Stimulated activated CD4-positive, alpha-beta T cell treated with anti-CD3 and anti-CD28 coated beads, TNF-alpha, amount 100 ng/mL, for 1 hour (primary cell): ENCODE results near the gene GANC.

Experiments
- DNase-seq, 3 donors: peaks; one replicate each; pipeline ENCODE4 v3.0.0-alpha.2; 2020; ENCODE audit warnings: low read depth in 3 of 3, low spot score in 1 of 3

GANC gene

DNA sequence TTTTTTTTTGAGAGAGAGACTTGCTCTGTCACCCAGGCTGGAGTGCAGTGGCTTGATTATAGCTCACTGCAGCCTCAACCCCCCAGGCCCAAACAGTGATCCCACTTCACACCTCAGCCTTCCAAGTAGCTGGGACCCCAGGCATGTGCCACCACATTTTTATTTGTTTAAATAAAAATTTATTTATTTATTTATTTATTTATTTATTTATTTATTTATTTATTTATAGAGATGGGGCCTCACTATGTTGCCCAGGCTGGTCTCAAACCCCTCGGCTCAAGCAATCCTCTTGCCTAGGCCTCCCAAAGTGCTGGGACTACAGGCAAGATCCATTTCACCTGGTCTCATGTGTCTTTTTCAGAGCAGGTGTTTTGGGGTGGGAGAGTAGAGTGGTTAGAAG lies 101.8 kb downstream of the GANC start:
- no peak for DNase-seq

DNA sequence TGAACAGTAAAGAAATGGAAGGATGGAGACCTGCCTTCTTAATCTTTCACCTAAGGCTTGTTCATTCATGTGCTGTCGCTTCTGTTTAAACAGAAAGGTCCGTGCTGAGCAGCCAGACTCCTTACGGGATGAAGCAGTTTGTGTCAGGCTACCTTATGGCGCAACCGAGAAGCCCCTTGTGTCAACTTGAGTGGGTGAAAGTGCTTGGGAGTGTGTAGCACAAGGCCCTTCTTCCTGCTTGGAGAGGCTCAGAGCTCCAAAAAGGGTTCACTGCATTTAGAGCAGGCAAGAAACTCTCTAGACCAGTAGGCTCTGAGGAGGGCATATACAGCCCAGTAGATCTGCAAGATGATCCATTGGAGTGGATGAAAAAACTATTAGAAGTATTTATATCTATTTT lies 102.3 kb downstream of the GANC start:
- DNase-seq: no peak

DNA sequence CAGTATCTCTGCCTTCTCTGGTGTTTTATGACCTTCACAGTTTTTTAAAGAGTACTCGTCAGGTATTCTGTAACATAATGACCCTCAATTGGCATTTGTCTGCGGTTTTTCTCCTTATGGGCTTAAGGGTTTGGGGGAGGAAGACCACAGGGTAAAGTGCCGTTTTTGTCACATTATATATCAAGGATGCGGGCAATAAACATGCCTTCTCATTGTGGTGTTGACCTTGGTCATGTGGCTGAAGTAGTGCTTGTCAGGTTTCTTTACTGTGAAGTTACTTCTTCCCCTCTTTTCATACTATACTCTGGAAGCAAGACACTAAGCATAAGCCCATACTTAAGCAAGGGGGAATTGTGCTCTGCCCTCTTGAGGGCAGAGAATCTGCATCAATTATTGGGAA lies 102.9 kb downstream of the GANC start:
- DNase-seq: no peak

DNA sequence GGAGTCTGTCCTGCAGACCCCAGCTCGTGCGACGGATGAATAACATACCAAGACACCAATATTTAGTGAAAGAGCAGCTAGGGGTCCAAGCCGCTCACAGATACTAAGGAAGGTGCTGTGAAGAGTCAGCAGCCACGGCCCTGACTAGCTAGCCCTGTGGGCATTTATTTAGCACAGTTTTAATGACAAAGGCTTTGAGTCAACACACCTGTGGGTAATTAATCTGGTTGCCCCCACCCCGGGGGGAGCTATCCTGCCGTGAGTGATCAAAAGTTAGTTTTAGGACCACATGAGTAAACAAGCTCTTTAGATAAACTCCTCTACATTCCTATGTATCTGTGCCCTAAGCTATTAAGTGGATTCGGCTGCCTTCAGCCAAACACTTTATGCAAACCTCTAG lies 105.0 kb downstream of the GANC start:
- no peak for DNase-seq

DNA sequence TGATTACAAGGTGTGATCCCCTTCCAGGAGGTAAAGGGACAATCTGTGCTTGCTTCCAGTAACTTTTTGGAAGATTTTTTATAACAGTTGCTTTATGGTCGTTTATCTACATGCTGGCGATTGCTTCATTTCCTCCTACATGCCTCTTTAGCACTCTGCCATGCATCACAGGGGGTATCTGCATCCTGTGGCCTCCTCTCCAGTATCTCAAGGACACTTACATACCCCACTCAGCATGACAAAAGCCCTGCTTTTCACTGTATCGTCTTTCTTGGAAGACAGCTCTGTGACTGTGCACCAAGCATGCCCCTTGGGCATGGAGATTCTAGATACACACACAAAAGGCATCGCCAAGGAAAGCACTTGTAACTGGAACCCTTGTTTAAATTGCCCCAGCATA lies 111.6 kb downstream of the GANC start:
- no peak for DNase-seq

DNA sequence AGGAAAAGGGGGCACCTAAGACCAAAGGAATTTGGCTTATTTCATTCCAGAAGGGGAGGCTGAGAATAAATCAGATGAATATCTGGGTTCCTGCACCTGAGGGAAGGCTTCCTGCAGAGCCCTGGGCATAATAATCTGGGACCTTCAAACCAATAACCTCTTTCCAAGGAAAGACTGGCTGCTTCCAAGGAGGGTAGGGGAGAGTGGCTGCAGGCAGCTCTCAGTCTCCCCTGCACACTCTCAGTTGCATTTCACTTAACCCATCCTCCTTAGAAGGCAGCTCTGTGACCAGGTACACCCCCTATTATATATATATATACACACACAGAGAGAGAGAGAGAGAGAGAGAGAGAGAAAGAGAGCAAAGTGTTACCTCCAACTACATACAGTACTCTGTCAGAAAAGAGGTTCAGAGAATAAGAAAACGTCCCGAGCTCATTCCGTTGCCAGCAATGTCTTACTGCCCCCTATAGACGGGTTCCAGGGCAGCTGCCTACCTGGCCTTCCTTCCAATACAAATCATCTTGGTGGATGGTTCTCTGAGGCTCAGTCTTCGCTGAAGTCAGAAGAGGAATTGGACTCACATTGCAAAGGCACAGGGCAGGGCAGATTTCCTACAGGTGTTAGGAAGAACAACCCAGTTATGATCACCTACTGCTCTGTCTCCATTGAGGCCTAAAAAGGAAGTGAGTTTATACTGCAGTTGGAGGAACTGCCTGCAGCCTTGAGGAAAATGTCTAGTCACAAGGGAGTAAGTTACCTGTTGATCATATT lies 112.4 kb downstream of the GANC start:
- no peak for DNase-seq

DNA sequence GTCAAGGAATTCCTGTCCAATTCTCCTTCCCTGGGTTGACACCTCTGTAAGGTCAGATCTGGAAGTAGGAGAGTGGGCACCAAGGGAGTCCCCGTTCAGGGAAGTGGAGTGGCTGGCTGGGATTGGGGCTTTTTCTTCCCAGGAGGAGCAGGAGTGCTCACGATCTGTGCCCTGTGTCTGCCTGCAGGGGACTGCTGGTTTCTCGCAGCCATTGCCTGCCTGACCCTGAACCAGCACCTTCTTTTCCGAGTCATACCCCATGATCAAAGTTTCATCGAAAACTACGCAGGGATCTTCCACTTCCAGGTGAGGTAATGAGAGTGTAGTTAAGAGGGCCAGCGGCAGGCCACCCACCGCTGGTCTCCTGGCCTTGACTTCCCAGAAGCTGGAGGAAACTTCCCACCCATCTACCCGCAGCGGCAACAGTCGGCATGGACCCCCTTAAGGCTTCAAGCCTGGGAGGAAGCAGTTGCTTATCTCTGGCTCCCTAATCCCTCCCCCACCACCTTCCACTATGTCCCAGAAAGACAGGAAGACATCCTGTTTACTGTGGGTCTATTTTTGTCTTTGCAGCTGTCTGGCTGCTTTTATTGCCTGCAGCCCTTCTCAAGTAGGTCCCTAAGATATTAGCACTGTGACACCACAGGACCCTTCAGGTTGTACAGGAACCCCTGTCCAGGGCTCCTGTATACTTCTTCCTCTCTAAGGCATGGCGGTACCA lies 113.1 kb downstream of the GANC start:
- DNase-seq: no peak

DNA sequence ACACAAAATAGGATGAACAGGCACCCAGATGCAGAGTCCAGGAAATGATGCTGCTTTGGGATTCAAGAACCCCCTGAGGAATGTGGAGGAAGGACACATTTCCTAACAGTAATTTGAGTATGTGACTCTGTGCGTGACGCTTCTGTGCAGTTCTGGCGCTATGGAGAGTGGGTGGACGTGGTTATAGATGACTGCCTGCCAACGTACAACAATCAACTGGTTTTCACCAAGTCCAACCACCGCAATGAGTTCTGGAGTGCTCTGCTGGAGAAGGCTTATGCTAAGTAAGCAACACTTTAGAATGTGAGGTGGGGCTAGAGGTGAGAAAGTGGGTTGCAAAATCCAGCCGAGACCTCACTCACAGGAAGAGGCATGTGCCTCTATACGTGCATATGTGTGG lies 114.6 kb downstream of the GANC start:
- DNase-seq: no peak

DNA sequence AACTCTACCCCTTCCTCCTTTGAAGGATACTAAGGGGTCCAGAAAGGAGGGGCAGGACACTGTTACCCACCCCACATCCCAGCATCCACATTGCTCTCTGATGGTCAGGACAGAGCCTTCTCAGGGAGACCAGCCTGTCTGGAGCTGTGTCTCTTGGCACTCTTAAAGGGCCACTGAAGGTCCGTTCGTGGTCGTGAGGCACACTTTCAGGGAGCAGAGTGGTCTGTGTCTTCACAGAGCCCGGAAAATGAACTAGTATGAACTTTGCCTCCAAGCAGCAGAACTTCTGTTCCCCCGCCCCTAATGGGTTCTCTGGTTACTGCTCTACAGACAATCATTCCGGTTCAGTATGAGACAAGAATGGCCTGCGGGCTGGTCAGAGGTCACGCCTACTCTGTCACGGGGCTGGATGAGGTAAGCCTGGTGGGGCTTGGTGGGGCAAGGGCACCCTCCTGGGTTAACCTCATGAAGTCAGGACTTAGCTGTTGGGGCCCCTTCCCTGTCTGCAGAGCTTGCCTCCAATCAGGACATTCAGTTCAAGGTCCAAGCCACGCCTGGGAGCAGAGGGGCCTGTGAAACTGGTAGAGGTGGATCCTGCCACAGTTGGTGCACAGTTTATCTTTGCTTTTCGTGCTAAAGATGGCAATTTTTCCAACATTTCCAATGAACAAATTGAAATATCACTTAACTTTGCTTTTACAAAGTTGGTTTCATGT lies 119.5 kb downstream of the GANC start:
- DNase-seq: no peak

DNA sequence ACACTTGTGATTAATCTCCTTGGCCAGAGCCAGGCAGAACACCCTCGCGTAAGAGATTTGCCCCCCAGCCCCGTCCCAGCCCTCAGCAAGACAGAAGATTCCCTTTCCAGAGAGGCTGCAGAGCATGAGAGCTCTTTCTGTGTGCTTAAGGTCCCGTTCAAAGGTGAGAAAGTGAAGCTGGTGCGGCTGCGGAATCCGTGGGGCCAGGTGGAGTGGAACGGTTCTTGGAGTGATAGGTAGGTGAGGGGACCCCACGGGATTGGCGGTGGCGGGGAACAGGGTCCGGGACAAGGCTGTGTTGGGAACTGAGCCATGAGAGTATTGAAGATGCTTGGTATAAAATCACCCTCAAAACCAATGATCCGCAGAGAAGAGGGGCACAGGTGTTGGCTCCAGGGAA lies 121.1 kb downstream of the GANC start:
- DNase-seq: no peak

DNA sequence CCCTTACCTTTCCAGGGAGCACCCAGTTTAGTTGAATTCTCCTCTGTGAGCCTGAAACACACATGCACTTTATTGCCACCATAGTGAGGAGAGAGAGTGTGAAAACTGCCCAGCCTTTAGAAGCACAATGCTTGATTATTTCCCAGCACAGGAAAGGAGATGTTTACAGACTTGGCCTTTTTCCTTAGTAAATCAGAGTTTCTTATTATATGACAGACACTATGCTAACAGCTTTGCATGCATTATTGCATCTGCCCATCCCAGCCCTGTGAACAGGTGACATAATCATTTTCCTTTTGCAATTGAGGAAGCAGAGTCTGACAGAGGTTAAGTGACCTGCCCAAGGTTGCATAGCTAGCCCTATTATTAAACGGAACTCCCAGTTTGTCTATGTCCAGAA lies 122.8 kb downstream of the GANC start:
- no peak for DNase-seq

DNA sequence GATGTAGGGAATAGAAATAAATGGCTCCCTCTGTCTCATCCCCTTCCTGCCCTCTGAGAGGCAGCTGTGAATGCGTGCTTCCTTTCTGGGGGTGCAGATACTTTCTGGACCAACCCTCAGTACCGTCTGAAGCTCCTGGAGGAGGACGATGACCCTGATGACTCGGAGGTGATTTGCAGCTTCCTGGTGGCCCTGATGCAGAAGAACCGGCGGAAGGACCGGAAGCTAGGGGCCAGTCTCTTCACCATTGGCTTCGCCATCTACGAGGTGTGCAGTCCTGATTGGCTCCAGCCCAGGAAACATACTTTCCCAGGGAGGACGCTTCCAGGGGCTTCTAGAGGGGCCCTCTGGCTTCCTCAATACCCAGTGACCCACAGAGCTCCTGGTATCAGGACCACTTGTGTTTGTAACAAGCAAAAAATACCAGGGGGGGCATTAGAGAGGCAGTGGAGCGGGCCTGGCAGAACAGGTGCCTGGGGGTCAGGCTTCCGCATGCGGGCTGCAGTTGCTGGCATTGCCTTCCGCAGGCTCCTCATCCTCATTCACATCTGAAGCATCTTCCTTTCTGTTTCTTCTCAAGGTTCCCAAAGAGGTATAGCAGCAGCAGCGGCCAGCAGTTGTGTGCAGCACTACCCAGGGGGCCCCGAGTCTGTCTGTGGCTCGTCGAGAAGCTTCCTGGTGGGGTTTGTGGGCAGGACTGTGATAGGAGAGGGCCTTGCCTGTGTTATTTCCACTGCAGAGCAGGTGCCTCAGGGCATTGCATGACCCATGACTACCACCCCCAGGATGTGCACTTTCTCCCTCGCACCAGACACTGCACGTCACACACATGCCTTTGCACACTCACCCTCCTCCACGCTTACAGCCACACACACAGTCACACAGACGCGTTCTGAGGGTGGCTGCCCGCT lies 128.8 kb downstream of the GANC start:
- no peak for DNase-seq

DNA sequence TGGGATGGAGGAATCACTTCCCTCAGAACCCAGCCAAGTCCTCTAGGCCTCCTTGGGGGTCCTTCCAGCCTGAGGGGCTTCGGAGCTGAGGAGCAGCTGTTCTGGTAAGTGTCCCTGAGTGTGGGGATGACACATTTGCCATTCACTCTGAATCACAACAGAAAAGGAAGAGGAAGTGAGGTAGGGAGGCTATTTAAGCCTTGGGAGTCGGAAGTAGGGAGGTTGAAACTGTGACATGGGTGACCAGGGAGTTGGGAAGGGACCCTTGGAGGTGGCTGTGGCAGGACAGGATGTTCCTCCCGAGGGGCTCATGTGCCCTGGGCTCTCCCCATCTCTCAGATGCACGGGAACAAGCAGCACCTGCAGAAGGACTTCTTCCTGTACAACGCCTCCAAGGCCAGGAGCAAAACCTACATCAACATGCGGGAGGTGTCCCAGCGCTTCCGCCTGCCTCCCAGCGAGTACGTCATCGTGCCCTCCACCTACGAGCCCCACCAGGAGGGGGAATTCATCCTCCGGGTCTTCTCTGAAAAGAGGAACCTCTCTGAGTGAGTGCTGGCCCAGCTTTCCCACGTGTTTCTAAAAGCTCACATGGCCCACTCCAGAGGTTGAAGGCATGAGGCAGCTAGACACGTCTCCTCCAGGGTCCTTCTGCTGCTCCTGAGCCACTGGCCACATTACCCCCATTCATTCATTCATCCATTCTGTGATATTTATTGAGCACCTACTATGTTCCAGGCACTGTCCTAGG lies 129.6 kb downstream of the GANC start:
- DNase-seq: no peak

DNA sequence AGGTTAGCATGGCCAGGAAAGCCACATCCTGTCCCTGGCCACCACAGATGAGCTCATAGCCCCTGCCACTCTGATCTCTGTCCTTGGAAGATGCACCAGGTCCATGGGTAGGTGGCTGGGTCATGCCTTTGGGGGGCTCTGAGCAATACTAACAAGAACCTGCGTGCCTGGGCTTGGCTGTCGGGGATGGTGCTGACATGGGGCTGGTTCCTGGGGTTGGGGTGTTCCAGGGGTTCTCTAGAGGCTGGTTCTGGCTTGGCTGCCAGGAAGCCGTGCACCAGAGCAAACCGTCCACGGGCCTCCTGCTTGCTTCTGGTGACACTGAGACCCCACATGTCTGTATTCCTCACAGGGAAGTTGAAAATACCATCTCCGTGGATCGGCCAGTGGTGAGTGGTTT lies 130.4 kb downstream of the GANC start:
- DNase-seq: no peak

DNA sequence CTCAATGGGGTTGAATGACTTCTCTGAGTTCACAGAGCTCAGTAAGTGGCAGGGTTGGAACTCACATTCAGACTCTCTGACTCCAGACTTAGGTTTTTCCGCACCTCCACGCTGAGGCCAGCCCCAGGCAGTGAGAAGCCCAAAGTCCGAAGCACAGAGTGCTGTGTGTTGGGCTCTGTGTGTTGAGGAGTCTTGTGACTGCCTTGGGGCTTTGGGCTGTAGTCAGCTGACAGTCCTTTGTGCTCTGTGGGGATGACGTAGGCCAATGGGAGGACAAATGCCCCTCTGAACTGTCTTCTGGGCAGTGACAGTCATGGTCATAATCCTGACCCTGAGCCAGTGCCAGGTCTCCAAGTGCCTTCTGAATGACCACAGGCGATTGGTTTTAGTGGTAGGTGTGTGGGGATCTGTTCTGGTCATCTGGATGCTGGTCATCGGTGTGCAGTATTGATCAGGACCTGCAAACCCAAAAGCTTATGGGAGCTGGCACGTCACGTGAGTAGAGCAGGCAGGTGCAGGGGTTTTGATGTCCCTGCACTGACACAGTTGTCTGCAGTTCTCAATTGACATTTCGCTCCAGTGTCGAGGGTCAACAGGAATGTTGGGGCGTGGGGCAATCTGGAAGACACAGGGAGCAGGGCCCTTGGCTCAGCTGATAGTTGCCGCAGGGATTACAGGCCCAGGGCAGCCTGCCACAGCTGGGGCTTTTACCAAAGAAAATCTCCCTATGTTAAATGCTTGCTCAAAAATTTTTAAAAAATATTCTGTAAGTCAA lies 131.6 kb downstream of the GANC start:
- DNase-seq: no peak

DNA sequence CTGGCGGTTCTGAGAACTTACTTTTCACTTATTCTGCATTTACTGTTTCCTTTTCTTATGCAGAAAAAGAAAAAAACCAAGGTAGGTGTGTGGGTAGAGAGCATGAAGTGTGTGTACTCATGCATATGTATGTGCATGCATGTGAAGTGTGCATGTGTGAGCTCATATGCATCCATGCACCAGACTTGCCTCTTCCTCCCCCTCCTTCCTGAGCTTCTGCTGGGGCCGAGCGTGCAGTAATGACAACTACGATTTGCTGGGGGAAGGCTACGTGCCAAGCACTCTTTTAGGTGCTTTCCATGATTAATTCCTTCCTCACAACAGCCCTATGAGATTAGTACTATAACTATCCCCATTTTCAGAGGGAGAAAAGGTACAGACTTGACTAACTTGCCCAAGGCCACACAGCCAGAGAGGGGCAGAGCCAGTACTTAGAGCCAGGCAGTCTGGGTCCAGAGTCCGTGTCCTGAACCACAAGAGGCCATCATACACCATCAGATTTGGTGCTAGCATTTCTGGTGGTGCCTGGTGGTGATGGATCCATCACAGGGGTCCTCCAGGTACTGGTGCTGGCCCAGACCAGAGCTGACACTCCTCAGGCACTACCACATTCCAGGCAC lies 133.0 kb downstream of the GANC start:
- DNase-seq: no peak
